GM12878 (cell line): Measurements from ENCODE around the gene ROM1. TPM values are rescaled to one million over a fixed set of nuclear protein-coding genes. Genes with fewer than 3 reads are reported as not detected.
A peak's percentile ranks its signal among the peaks of the same experiment; 100 is the strongest.

Source experiments
- CBFB ChIP-seq: IDR thresholded peaks from 2 replicates; pipeline ENCODE4 v1.6.1; 2016; ENCODE audit warnings: antibody characterized with exemption, low read depth
- E4F1 ChIP-seq: fragments of 450-650 bp; IDR thresholded peaks from 2 replicates; pipeline ENCODE4 v1.6.1; 2018; ENCODE audit warnings: borderline replicate concordance, mild to moderate bottlenecking; ENCODE audit not compliant: partially characterized antibody
- GATAD2B ChIP-seq: fragments of 450-650 bp; conservative IDR thresholded peaks from 2 replicates; pipeline ENCODE4 v1.6.1; 2017; ENCODE audit warnings: low read depth, mild to moderate bottlenecking, moderate library complexity
- MAX ChIP-seq: IDR thresholded peaks from 2 replicates; pipeline ENCODE4 v1.6.1; 2012; ENCODE audit warnings: low read depth, low read length, improper control_type of control experiment
- MLLT1 ChIP-seq: fragments of 450-650 bp; IDR thresholded peaks from 2 replicates; pipeline ENCODE4 v1.6.1; 2016; ENCODE audit warnings: mild to moderate bottlenecking
- NR2C1 ChIP-seq: fragments of 450-650 bp; IDR thresholded peaks from 2 replicates; pipeline ENCODE4 v1.6.1; 2017; ENCODE audit warnings: antibody characterized with exemption, mild to moderate bottlenecking, moderate library complexity
- PKNOX1 ChIP-seq: fragments of 450-650 bp; IDR thresholded peaks from 2 replicates; pipeline ENCODE4 v1.6.1; 2016; ENCODE audit warnings: mild to moderate bottlenecking
- PML ChIP-seq: IDR thresholded peaks from 2 replicates; pipeline ENCODE4 v1.6.1; 2012; ENCODE audit warnings: low read length, inconsistent platforms
- RB1 ChIP-seq: fragments of 450-650 bp; formaldehyde crosslinking; IDR thresholded peaks from 2 replicates; pipeline ENCODE4 v1.6.1; 2017; ENCODE audit warnings: mild to moderate bottlenecking, borderline replicate concordance
- RBBP5 ChIP-seq: fragments of 200-600 bp; sonication (generic); conservative IDR thresholded peaks from 2 replicates; pipeline ENCODE4 v1.6.1; 2016
- SMAD1 ChIP-seq: fragments of 450-650 bp; IDR thresholded peaks from 2 replicates; pipeline ENCODE4 v1.6.1; 2018; ENCODE audit warnings: mild to moderate bottlenecking, low read depth; ENCODE audit not compliant: partially characterized antibody
- SP1 ChIP-seq: IDR thresholded peaks from one replicate; pipeline ENCODE4 v1.6.1; 2011; ENCODE audit warnings: low read depth, low read length
- TCF12 ChIP-seq: IDR thresholded peaks from 2 replicates; pipeline ENCODE4 v1.6.1; 2011; ENCODE audit warnings: low read depth, mild to moderate bottlenecking, low read length
- polyA plus RNA-seq, 11 experiments: library from polyadenylated mRNA; depleted of rRNA in 4 of 11; unstranded in 6 of 11; stranded (reverse) in 5 of 11; fragments of >200 nt; fragmentation: Nextera tagmentation in 4 of 11; fragmentation: Illumina TruSeq in 1 of 11; extraction: Ambion mirVana in 4 of 11; extraction: Trizol in 1 of 11; gene quantifications; 1 replicate in 1 of 11; 2 replicates in 10 of 11; pipeline versions ENCODE4 v1.2.1 to v1.2.3, GENCODE V29; 2011 to 2016; ENCODE audit warnings: inconsistent platforms in 2 of 11, missing spikeins in 2 of 11, low read depth in 1 of 11
- total RNA-seq, 4 experiments: library from RNA; depleted of rRNA in 3 of 4; stranded (reverse); fragments of >200 nt in 3 of 4; fragmentation: Illumina TruSeq in 1 of 4; extraction: Trizol in 1 of 4; gene quantifications; 2 replicates each; pipeline versions ENCODE4 v1.2.1 to v1.2.3, GENCODE V29; 2013 to 2021

The ROM1 gene
- total and polyA plus RNA-seq, 10 of the 15 experiments (the other 5 are each of a cell fraction or from before 2014, with no cell fraction given): 0.42 to 3.0 (median 1.1) TPM

- TF ChIP-seq MLLT1: peak; percentile 58; the same call in 1 of the 2 replicates
- peak; percentile 54 for TF ChIP-seq SMAD1
- TF ChIP-seq MAX: peak; percentile 53; the same call in 1 of the 2 replicates
- TF ChIP-seq GATAD2B: peak; percentile 70
- TF ChIP-seq SP1: peak; percentile 68
- peak; percentile 76; the same call in 1 of the 2 replicates for TF ChIP-seq RB1
- TF ChIP-seq E4F1: peak; percentile 41
- peak; percentile 77 for TF ChIP-seq PKNOX1
- TF ChIP-seq PML: peak; percentile 81; the same call in 1 of the 2 replicates
- TF ChIP-seq NR2C1: peak; percentile 95
- peak; percentile 63 for TF ChIP-seq CBFB
- no peak for TF ChIP-seq TCF12
- TF ChIP-seq RBBP5: no peak
Measured at GRCh38 chr11:62645946-62646824, 33.1 kb downstream of the ROM1 start, which contains the start of gene GANAB (continued).
